Measurements from ENCODE around the gene ARL2BP. TPM values are rescaled to one million over a fixed set of nuclear protein-coding genes. Genes with fewer than 3 reads are reported as not detected.

Gene ARL2BP
- total and polyA plus RNA-seq, 2 donors, result 58.3 to 84.5 TPM

DNA sequence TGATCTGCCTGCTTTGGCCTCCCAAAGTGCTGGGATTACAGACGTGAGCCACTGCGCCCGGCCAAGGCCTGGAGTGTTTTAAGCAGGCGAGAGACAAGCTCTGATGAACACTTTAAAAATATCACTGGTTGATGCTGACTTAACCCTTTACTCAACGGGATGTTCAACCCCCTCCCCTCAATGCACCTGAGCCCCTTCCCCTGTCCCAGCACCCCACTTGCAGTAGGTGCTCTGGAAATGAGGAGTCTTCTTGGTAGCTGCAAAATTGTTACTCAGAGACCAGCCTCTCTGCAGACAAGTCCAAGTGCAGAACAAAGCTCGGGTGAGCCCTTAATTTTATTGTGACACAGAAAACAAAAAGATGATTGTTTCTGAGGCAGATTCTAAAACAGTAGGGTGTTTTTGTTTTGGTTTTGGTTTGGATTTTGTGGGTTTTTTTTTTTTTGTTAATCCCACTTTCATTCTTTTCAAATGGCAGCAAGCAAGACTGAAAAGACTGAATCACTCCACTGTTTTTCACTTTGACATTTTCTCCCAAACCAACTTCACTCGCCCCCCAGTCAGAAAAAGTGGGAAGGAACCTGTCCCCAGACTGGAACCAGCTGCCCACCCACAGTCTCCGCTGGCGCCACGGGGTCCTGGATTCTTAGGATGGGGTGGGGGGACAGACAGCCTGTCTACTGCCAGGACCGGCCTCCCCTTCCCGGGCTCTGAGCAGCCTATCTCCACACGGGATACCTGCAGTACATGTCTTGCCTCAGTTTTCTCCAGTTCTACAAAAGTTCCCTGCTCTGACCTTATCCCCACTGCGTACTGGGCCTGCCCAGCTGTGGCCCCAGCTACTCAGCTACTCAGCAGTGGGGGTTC, 44.6 kb downstream of the ARL2BP start:
- Histone ChIP-seq H3K27ac (ENCODE audit: low read depth) (no peak overlapping the region), H3K4me3 (ENCODE audit: low read depth, low read length) (no peak overlapping the region), H3K36me3 (ENCODE audit: insufficient read depth) (no peaks in the 10 kb centered on the region), H3K4me1 (ENCODE audit: insufficient read depth) (no peaks in the 10 kb centered on the region)
- 70% methylated on average over 14 of the region's 14 CpGs for WGBS
- no peak for DNase-seq (ENCODE audit: extremely low spot score)

DNA sequence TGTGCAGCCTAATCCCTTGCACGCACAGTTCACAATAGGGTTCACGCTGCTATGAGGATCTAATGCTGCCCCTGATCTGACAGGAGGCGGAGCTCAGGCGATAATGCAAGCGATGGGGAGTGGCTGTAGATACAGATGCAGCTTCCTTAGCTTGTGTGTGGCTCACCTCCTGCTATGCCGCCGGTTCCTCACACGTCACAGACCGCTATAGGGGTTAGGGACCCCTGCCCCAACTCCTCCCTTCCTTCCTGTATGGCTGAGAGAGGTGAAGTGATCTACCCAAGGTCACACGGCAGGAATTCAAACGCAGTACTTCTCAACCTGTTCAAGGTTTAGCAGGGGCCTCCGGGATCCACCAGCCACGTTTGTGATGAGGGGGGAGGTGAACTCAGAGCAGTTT, 52.8 kb downstream of the ARL2BP start:
- 62% methylated on average over 13 of the region's 13 CpGs for WGBS
- no peaks in the 10 kb centered on the region for H3K4me1 ChIP-seq (ENCODE audit: insufficient read depth)
- H3K27ac ChIP-seq (ENCODE audit: low read depth), result no peak overlapping the region
- no peaks in the 10 kb centered on the region for H3K36me3 ChIP-seq (ENCODE audit: insufficient read depth)
- DNase-seq (ENCODE audit: extremely low spot score), result no peak
- H3K4me3 ChIP-seq (ENCODE audit: low read depth, low read length), result no peak overlapping the region

DNA sequence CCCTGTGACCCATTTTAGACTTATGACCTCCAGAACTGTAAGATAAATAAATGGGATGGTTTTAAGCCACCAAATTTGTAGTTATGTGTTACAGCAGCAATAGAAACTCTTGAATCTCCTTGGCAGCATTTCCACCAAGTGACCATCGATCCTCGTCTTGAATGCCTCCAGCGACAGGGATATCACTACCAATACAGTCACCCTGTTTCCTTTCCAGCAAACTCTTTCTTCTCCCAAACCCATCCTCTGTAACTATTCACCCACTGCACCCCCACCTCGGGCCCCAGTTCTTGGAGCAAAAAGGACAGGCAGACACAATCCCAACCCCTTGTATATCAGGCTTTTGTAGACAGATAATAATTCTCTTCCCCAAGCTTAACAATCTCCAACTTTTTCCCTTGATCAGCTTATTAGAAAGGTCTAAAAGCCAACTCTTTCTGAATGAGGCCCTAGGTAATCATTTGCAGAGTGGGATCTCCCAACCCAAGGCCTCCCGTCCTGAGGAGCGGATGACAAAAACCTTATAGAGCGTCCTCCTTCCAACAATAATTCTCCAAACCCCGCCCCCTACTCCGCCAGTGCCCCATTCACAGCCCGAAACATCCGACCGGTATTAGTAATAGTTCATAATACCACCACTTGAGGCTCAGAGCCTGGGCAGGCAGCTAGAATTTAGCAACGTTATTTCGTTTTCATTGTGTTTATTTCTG, 54.1 kb downstream of the ARL2BP start:
- no peaks in the 10 kb centered on the region for H3K36me3 ChIP-seq (ENCODE audit: insufficient read depth)
- H3K27ac ChIP-seq (ENCODE audit: low read depth), result peak overlapping the region; percentile 78
- 14% methylated on average over 14 of the region's 14 CpGs for WGBS
- no peaks in the 10 kb centered on the region for H3K4me1 ChIP-seq (ENCODE audit: insufficient read depth)
- no peak for DNase-seq (ENCODE audit: extremely low spot score)
- H3K4me3 ChIP-seq (ENCODE audit: low read depth, low read length), result peak overlapping the region; percentile 7

- H3K4me3 ChIP-seq (ENCODE audit: low read depth, low read length), result peak overlapping the region; percentile 7
- WGBS, result under 1% methylated on average over 35 of the region's 35 CpGs
- no peaks in the 10 kb centered on the region for H3K36me3 ChIP-seq (ENCODE audit: insufficient read depth)
- DNase-seq (ENCODE audit: extremely low spot score), result peak; percentile 89
- H3K4me1 ChIP-seq (ENCODE audit: insufficient read depth), result no peaks in the 10 kb centered on the region
- H3K27ac ChIP-seq (ENCODE audit: low read depth), result peak overlapping the region; percentile 78
These were observed 54.8 kb downstream of the ARL2BP start for GRCh38 chr16:57299719-57300386.

DNA sequence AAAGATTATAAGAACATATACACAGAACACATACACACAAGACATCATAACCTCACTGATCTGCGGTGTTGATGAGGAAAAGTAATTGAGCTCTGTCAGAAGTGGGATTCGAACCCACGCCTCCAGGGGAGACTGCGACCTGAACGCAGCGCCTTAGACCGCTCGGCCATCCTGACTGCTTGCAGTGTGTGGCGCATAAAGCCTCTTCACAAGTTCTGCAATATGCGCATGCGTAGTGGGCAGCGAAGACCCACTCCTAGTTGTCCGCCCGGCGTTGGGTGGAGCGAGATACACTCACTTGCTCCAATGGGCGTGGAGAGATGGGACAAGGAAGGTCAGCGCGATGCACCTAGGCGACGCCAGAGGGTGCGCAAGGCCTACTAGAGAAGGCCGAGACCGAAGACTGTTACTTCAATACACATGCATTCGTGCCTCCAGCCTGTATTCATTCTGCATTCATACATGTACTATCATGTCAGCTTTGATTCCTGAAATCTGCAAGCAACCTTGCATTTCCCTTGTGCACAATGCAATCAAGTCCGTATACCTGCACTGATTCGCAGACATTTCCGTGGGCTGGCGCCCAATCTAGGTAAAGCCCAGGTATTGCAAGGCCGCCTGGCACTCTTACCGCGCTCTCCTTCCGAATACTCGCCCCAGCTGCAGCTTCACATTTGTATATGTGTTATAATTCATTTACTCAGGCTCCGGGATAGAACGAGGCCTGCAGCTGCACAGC, 55.5 kb downstream of the ARL2BP start:
- H3K27ac ChIP-seq (ENCODE audit: low read depth), result no peak overlapping the region
- no peaks in the 10 kb centered on the region for H3K4me1 ChIP-seq (ENCODE audit: insufficient read depth)
- no peak overlapping the region for H3K4me3 ChIP-seq (ENCODE audit: low read depth, low read length)
- peak; percentile 99 for DNase-seq (ENCODE audit: extremely low spot score)
- 4% methylated on average over 36 of the region's 36 CpGs for WGBS
- no peaks in the 10 kb centered on the region for H3K36me3 ChIP-seq (ENCODE audit: insufficient read depth)

GRCh38 chr16:57301126-57301817, 56.2 kb downstream of the ARL2BP start:
- WGBS, result 43% methylated on average over 19 of the region's 19 CpGs
- Histone ChIP-seq H3K36me3 (ENCODE audit: insufficient read depth) (no peaks in the 10 kb centered on the region), H3K27ac (ENCODE audit: low read depth) (no peak overlapping the region), H3K4me1 (ENCODE audit: insufficient read depth) (no peaks in the 10 kb centered on the region), H3K4me3 (ENCODE audit: low read depth, low read length) (no peak overlapping the region)
- DNase-seq (ENCODE audit: extremely low spot score), result no peak

Other genes starting within 250 kb of the ARL2BP start
- gene CPNE2, start 152.7 kb upstream of the ARL2BP start, total RNA-seq, result 24.6 TPM
- 43.0 TPM for gene CPNE2, start 152.7 kb upstream of the ARL2BP start, polyA plus RNA-seq
- 61.8 TPM for gene PSME3IP1, start 59.2 kb upstream of the ARL2BP start, total RNA-seq
- 63.1 TPM for gene PSME3IP1, start 59.2 kb upstream of the ARL2BP start, polyA plus RNA-seq
- 59.5 TPM for gene RSPRY1, start 58.9 kb upstream of the ARL2BP start, total RNA-seq
- 18.3 TPM for gene RSPRY1, start 58.9 kb upstream of the ARL2BP start, polyA plus RNA-seq
- gene PLLP, start 39.4 kb downstream of the ARL2BP start, total RNA-seq, result 2.5 TPM
- gene PLLP, start 39.4 kb downstream of the ARL2BP start, polyA plus RNA-seq, result 9.5 TPM
- gene CCL22, start 113.5 kb downstream of the ARL2BP start, total RNA-seq, result not detected
- gene CCL22, start 113.5 kb downstream of the ARL2BP start, polyA plus RNA-seq, result 0.10 TPM
- gene CX3CL1, start 127.2 kb downstream of the ARL2BP start, total RNA-seq, result 2.1 TPM
- 56.5 TPM for gene CX3CL1, start 127.2 kb downstream of the ARL2BP start, polyA plus RNA-seq
- not detected for gene CCL17, start 159.5 kb downstream of the ARL2BP start, total RNA-seq
- gene CCL17, start 159.5 kb downstream of the ARL2BP start, polyA plus RNA-seq, result not detected
- gene CIAPIN1, start 202.1 kb downstream of the ARL2BP start, total RNA-seq, result 38.6 TPM
- 24.6 TPM for gene CIAPIN1, start 202.1 kb downstream of the ARL2BP start, polyA plus RNA-seq
- gene COQ9, start 202.2 kb downstream of the ARL2BP start, total RNA-seq, result 37.0 TPM
- 97.6 TPM for gene COQ9, start 202.2 kb downstream of the ARL2BP start, polyA plus RNA-seq
- gene POLR2C, start 217.4 kb downstream of the ARL2BP start, total RNA-seq, result 54.9 TPM
- 75.1 TPM for gene POLR2C, start 217.4 kb downstream of the ARL2BP start, polyA plus RNA-seq
- gene DOK4, start 241.2 kb downstream of the ARL2BP start, total RNA-seq, result 11.8 TPM
- gene DOK4, start 241.2 kb downstream of the ARL2BP start, polyA plus RNA-seq, result 21.3 TPM